Activated CD8-positive, alpha-beta memory T cell treated with anti-CD3 and anti-CD28 coated beads, Interleukin-2, amount 50 U/mL, for 48 hours (primary cell): Measurements from ENCODE around the gene GRIK3.
A peak's percentile ranks its signal among the peaks of the same experiment; 100 is the strongest.
"Not testable (repeated sequence)": the region's sequence is repeated elsewhere in the genome, so short reads cannot be mapped to it uniquely, and the experiment has no call there.

Experiments used
- DNase-seq: peaks from one replicate; pipeline ENCODE4 v3.0.0-alpha.2; 2020

Gene GRIK3

DNA sequence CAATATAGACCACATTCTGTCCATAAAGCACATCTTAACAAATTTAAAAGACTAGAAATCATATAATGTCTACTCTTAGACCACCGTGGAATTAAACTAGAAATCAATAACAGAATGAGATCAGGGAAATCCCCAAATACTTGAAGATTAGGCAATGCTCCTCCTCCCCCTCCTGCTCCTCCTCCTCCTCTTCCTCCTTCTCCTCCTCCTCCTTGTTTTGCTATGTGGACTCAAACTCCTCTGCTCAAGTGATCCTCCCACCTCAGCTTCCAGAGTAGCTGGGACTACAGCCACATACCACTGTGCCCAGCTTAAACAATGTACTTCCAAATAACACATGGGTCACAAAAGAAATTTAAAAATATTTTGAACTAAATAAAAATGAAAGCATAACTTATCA is 134.2 kb downstream of the GRIK3 start:
- no peak for DNase-seq

- DNase-seq, result not testable (repeated sequence)
Measured at GRCh38 chr1:36897813-36898212, 136.5 kb downstream of the GRIK3 start.

GRCh38 chr1:36894824-36895223 is 139.5 kb downstream of the GRIK3 start:
- no peak for DNase-seq

DNA sequence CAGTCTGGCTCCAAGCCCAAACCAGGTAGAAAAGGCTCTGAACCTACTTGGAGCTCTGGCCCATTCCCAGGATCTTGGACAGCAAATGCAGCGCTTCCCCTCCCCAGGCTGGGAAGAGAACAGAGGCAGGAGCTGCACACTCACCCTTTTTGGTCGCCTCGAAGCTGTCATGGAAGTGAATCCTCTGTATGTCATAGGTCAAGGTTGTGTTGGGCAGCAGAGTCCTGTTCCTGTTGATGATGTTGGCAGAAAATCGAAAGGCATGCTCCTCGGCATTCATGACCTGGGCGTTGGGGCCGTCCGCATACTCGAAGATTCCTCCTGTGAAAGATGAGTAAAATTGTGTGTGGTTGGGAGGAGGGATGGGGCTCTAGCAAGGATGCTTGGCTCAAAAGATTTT is 143.5 kb downstream of the GRIK3 start:
- peak; percentile 10 for DNase-seq

DNA sequence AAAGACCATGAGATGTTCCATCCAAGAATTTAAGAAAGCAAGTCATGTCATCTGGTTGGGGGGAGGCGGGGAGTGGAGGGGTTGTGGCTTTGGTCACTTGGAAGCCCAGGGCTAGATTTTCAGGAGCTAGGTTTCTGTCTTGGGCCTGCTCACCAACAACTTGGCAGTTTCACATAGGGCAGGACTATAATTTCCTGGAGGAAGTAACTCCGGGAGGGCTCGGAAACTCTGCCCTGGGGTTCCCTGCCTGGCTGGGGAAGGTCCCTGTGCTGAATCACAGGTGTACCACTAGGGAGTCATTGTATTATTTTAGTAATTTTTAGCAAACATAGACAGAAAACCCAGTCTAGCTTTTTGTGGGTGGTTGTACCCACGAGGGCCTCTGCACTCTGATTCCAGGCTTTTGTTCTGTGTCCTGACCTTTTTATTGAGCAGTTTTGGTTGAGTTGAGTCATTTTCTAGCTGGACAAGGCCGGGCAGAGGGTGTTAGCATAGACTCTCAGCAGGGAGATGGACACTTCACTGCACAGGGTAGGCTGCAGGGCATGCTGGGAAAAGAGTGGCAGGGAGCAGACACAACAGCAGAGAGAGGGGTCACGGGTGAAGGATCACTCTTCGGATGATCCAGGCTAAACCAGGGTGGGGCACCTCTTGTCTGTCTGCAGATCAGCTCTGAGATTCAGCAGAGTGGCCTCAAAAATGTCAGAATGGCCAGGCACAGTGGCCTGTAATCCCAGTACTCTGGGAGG is 144.7 kb downstream of the GRIK3 start:
- peak; percentile 13 for DNase-seq

DNA sequence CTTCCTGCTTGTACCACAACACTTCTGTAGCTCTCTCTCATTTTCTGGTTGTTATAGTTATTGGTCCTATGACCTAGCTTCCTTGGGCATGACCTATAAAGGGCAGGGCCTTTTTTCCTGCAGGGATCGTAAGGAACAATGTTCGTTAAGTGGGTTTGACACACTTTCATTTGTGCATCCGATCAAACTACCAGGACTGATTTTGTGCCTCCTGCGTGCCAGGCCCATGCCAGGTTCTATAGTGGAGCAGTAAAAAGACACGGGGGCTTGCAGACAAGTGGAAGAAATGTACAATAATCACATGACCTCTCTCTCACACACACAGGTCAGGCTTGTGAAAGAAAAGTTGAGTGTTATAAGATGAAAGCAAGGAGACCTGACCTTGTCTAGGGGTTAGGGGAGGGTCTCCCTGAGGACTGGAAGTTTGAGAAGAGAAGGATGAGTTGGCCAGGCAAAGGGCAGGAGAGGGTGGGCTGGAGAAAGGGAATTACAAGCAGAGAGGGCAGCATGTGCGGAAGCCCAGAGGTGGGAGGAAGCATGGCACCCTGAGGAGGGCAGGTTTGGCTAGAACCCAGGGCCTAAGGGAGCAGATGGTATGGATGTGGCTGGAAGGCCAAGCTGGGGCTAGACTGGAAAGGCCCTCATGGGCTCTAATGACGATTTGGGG is 145.4 kb downstream of the GRIK3 start:
- no peak for DNase-seq

DNA sequence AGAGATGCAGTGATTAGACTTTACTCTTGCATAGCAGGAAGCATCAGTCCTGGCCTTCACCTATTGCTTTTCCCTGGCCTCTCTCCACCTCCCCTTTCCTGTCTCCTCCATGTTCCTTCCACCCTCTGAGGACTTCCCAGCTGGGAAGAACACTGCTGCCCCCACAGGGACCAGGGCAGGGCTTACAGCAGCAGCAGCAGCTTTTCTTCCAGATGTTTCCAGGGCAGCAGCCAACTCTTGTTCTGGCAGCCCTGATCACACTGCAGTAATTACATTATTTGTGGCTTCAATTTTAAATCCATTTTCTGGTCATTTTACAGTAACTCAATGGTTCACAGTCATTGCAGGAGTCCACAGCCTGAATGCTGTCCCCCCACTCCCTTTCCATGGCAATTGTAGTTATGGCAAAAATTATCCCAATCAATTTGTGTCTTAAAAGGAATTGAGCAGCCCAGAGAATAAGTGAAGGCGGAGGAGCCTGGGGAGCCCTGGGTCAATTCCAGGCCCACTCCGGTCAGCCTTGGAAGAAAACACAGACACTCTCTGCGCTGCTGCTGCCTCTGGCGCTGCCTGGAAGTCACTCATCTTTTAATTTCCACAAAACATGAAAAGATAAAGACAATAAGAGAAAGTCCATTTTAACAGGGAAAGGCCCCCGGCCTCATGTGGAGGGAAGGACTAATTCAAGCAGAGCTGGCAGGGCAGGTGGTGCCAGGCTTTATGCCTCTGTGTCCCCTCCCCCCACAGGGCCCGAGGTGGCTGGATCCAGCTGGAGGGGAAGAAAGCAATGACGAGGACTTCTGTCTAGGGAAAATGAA is 148.6 kb downstream of the GRIK3 start:
- DNase-seq, result no peak

GRCh38 chr1:36884801-36885200 is 149.5 kb downstream of the GRIK3 start:
- DNase-seq, result no peak

DNA sequence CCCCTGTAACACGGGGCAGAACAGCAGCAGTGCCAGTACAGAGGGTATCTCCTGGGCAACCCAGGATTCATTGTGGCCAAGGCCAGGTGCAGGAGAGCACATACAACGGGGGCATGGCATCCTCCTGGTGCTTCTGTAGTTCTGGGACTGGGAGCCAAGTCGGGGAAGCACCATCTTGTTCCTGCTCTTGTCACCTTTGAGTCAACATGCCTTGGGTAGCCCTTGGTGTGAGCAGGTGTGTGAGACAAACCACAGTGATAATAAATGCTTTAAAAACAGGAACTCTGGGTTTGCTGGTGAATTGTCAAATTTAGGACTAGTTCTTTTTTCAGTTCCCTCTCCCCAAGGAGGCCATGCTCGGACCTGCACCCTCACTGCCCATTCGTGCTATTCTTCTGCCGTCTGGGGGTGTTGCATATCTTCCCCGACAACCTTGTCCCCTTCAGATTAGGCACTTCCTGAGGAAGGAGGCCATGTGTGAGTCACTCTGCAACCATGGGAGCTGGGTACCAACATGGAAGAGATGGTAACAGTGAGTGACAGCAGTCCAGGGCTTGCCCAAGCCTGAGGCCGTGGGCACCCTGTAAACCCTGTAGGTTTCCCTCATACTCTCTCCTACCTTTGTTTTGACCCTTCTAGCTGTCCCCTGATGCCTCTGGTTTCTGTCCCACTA is 150.2 kb downstream of the GRIK3 start:
- peak; percentile 15 for DNase-seq

GRCh38 chr1:36883315-36883949 is 150.9 kb downstream of the GRIK3 start:
- peak; percentile 25 for DNase-seq

DNA sequence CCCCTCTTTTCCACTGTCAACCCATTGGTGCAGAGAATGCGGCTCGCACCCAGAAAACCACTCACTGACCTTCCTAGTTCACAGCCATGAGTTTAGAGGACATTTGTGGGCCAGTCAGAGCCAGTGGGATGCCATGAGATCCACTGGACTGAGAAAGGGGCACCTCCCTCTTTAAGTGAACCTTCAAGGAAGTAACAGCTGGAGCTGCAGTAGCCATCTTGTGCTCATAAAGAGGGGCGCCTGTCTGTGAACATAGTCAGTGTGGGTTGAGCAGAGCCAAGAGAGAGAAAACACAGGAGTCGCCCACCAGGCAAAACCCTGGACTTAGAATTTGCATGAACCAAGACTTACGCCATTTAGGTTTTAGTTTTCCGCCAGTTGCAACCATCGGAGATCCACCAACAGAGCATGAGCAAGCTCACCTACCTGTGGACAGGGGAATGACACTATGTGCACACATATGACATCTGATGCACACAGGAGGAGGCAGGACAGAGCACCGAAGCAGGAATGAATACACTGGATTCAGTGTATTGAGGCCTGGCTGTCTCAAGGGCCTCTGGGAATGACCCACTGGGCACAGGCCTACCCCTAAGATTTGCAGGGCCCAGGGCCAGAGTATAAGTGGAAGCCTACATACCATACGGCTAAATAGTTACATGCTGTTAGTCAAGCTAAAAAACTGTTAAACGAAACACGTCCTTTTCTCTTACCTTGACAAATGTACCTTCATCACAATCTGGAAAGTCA is 151.6 kb downstream of the GRIK3 start:
- DNase-seq, result peak; percentile 3

DNA sequence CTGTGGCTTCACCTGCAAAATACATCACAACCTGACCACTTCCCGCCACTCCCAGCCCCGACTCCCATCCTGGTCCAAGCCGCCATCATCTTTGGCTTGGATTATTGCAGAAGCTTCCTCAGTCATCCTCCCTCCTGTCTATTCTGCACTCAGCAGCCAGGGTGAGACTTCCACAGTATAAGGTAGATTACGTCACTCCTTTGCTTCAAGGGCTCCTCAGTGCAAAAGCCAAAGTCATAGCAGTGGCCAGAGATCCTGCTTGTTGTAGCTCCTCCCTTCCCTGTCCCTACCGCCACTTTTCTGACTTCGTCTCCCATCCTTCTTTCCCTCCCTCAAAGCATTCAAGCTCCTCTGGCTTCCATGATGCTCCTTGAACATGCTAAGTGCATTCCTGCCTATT is 152.8 kb downstream of the GRIK3 start:
- no peak for DNase-seq

GRCh38 chr1:36881068-36881405 is 153.3 kb downstream of the GRIK3 start:
- peak; percentile 17 for DNase-seq

DNA sequence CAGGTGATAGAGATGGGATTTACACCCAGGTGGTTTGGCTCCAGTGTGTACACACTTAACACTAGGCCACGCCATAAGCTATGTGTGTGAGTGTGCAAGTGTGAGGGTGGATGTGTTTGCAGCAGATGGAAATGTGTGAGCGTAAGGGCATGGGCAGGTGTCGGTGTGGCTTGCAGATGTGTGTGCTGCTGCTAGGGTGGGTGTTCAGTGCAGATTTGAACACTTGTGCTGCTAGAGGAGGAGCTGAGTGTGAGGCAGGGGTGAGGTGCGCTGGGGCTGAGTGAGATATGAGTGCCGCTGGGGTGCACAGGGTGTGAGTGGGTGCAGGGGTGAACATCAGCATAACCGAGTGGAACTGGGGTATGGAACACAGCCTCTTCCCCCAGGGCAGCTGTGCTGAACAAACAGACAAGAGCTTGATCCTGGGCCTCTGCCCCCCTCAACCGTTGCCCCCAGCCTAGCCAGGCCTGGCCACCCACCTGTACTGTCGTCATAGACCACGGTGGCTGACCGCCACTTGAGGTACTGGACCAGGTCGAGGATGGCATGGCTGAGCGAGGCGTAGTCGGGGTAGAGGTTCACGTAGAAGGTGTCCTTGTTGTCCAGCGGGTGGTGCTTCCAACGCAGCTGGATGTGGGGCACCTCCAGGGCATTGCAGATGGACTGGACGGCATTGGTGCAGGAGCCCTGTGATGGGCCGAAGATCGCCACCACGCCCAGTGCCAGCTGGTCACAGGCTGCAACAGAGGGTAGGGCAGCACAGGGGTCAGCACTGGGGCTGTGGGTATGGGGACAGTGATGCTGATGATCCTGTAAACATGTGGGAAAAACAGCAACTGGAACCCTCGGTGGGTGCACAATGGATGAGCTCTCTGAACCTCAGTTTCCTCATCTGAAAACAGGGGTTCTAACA is 153.9 kb downstream of the GRIK3 start:
- DNase-seq, result peak; percentile 26

DNA sequence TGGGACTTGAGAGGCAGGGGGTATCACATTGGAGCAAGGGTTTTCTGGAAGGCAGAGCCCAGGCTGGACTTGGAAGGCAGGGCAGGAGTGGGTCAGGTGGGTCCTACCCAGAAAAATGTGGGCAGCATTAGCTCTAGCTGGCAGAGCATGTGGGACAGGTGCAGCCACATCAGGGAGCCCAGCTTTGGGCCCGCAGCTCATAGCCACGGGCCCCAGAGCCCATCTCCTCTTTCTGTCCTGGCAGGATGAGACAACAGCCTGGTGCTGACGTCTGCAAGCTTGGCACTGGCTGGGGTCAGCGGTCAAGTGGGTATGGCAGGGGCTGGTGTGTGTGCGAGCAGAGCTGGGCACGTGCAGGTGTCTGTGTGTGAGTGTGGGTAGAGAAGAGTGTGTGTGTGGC is 154.7 kb downstream of the GRIK3 start:
- DNase-seq, result no peak

DNA sequence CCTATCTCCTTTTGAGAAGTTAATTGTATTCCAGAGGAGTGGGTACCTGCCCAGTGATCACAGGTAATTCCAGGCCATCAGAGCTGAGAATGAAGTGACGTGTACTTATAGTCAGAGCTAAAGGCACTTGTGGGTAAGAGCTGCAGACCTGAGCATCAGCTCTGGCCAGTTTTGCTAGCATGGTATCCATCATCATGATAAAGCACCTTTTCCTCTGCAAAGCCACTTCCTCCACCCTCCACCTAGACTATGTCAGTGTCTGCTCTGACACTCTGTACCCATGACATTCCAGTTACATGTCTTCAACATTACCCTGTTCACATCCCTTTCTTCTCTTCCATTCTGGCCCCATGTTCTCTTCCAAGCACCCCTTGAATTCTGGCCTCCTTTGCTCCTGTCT is 157.3 kb downstream of the GRIK3 start:
- DNase-seq, result no peak

- peak; percentile 12 for DNase-seq
Measured at GRCh38 chr1:36874271-36875060, 159.8 kb downstream of the GRIK3 start.

DNA sequence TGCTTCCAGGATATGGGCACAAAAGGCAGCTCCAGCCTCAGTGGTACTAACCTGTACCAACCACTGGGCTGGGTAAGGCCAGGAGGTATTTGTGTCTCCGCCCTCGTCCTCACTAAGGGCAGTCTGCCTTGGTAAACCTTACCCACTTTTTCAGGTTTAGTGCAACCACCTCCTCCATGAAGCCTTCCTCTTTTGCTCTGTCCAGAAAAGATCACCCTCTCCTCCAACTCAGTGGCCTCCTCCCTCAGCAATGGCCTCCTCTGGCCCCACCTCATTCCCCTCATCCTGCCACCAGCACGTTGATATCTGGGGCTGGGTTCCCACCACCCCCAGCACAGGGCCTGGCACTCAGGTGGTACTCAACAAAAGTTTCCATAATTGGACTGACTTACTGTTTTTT is 161.5 kb downstream of the GRIK3 start:
- no peak for DNase-seq

- DNase-seq, result no peak
Measured at GRCh38 chr1:36872126-36872754, 162.1 kb downstream of the GRIK3 start.
